ENCODE results near the gene SLC7A5. TPM values are rescaled to one million over a fixed set of nuclear protein-coding genes. Genes with fewer than 3 reads are reported as not detected.

Gene SLC7A5
- total RNA-seq, 2 donors from 2014 or later: 374 to 588 TPM

- peaks cover 18% of the 10 kb centered on the region for H3K9me3 Mint-ChIP-seq
- no peak for DNase-seq
- peaks cover 23% of the 10 kb centered on the region for H3K9me3 ChIP-seq (ENCODE audit: control insufficient read depth, low read length)
- no peaks in the 10 kb centered on the region for H3K36me3 Mint-ChIP-seq (ENCODE audit: low read depth)
- no peak overlapping the region for H3K27ac Mint-ChIP-seq
- H3K27me3 Mint-ChIP-seq (ENCODE audit: insufficient read depth): no peaks in the 10 kb centered on the region
- no peak overlapping the region for H3K4me3 Mint-ChIP-seq
- H3K4me1 ChIP-seq (ENCODE audit: control insufficient read depth, insufficient read depth, low read length): peaks cover 26% of the 10 kb centered on the region
- no peaks in the 10 kb centered on the region for H3K36me3 ChIP-seq (ENCODE audit: control insufficient read depth, insufficient read depth, low read length)
- no peak for TF ChIP-seq CTCF (conservative IDR thresholded peaks at IDR 0.05)
- no peak overlapping the region for H3K4me3 ChIP-seq (ENCODE audit: low read length)
- H3K4me1 Mint-ChIP-seq: peaks cover 41% of the 10 kb centered on the region
- H3K27me3 ChIP-seq (ENCODE audit: control insufficient read depth, insufficient read depth, low read length, poor library complexity, severe bottlenecking): no peaks in the 10 kb centered on the region
- peak overlapping the region; percentile 86 for H3K27ac ChIP-seq (ENCODE audit: low read depth, low read length)
- 74 to 84% methylated on average over 14 to 18 of the region's 18 CpGs for WGBS, 2 experiments (ENCODE audit: insufficient coverage in 1 of 2, insufficient read length in 1 of 2)
- no peak overlapping the region for H3K9ac ChIP-seq (ENCODE audit: extremely low read depth, low read length, poor library complexity, severe bottlenecking)
Measured at GRCh38 chr16:87821376-87822107, 47.8 kb downstream of the SLC7A5 start.

- Histone ChIP-seq H3K9ac (ENCODE audit: extremely low read depth, low read length, poor library complexity, severe bottlenecking) (no peak overlapping the region), H3K27me3 (ENCODE audit: control insufficient read depth, insufficient read depth, low read length, poor library complexity, severe bottlenecking) (no peaks in the 10 kb centered on the region), H3K4me3 (ENCODE audit: low read length) (no peak overlapping the region), H3K9me3 (ENCODE audit: control insufficient read depth, low read length) (peaks cover 26% of the 10 kb centered on the region), H3K36me3 (ENCODE audit: control insufficient read depth, insufficient read depth, low read length) (no peaks in the 10 kb centered on the region), H3K27ac (ENCODE audit: low read depth, low read length) (peak overlapping the region; percentile 18), H3K4me1 (ENCODE audit: control insufficient read depth, insufficient read depth, low read length) (peaks cover 21% of the 10 kb centered on the region)
- 92 to 93% methylated on average over 15 to 17 of the region's 17 CpGs for WGBS, 2 experiments (ENCODE audit: insufficient coverage in 1 of 2, insufficient read length in 1 of 2)
- DNase-seq: no peak
- Mint-ChIP-seq H3K4me3 (no peak overlapping the region), H3K4me1 (peaks cover 34% of the 10 kb centered on the region), H3K9me3 (peaks cover 19% of the 10 kb centered on the region), H3K27ac (no peak overlapping the region), H3K27me3 (ENCODE audit: insufficient read depth) (no peaks in the 10 kb centered on the region), H3K36me3 (ENCODE audit: low read depth) (no peaks in the 10 kb centered on the region)
- TF ChIP-seq CTCF (conservative IDR thresholded peaks at IDR 0.05): no peak
Measured at GRCh38 chr16:87819983-87820382, 49.3 kb downstream of the SLC7A5 start.

- no peak for TF ChIP-seq CTCF (conservative IDR thresholded peaks at IDR 0.05)
- Histone ChIP-seq H3K27ac (ENCODE audit: low read depth, low read length) (no peak overlapping the region), H3K27me3 (ENCODE audit: control insufficient read depth, insufficient read depth, low read length, poor library complexity, severe bottlenecking) (no peaks in the 10 kb centered on the region), H3K4me1 (ENCODE audit: control insufficient read depth, insufficient read depth, low read length) (peaks cover 20% of the 10 kb centered on the region), H3K9ac (ENCODE audit: extremely low read depth, low read length, poor library complexity, severe bottlenecking) (no peak overlapping the region), H3K4me3 (ENCODE audit: low read length) (no peak overlapping the region), H3K36me3 (ENCODE audit: control insufficient read depth, insufficient read depth, low read length) (no peaks in the 10 kb centered on the region), H3K9me3 (ENCODE audit: control insufficient read depth, low read length) (peaks cover 26% of the 10 kb centered on the region)
- no peak for DNase-seq
- no peak overlapping the region for H3K27ac Mint-ChIP-seq
- WGBS, 2 experiments (ENCODE audit: insufficient coverage in 1 of 2, insufficient read length in 1 of 2): 92 to 97% methylated on average over 9 to 15 of the region's 15 CpGs
- peaks cover 19% of the 10 kb centered on the region for H3K9me3 Mint-ChIP-seq
- H3K4me3 Mint-ChIP-seq: no peak overlapping the region
- H3K27me3 Mint-ChIP-seq (ENCODE audit: insufficient read depth): no peaks in the 10 kb centered on the region
- peaks cover 27% of the 10 kb centered on the region for H3K4me1 Mint-ChIP-seq
- no peaks in the 10 kb centered on the region for H3K36me3 Mint-ChIP-seq (ENCODE audit: low read depth)
Measured at GRCh38 chr16:87819282-87819681, 50.0 kb downstream of the SLC7A5 start.
